Measurements from ENCODE around the gene HDC. TPM values are rescaled to one million over a fixed set of nuclear protein-coding genes. Genes with fewer than 3 reads are reported as not detected.

Gene HDC
- total RNA-seq, 2 donors from 2014 or later: 3.6 to 5.4 TPM

- intact Hi-C loops (cut with DNase I): no loop called here
- DNase-seq (ENCODE audit: low spot score): no peak
These were observed 8.2 kb downstream of the HDC start for GRCh38 chr15:50257332-50257731.

GRCh38 chr15:50256188-50257041 is 9.1 kb downstream of the HDC start:
- intact Hi-C loops (cut with DNase I): no loop called here
- no peak for DNase-seq (ENCODE audit: low spot score)

GRCh38 chr15:50252556-50252955 is 13.0 kb downstream of the HDC start:
- DNase-seq (ENCODE audit: low spot score): no peak
- intact Hi-C loops (cut with DNase I): no loop called here

GRCh38 chr15:50251638-50252182 is 13.8 kb downstream of the HDC start:
- intact Hi-C loops (cut with DNase I): no loop called here
- no peak for DNase-seq (ENCODE audit: low spot score)

GRCh38 chr15:50250760-50251394 is 14.6 kb downstream of the HDC start:
- intact Hi-C loops (cut with DNase I): no loop called here
- DNase-seq (ENCODE audit: low spot score): no peak

- DNase-seq (ENCODE audit: low spot score): no peak
- intact Hi-C loops (cut with DNase I): no loop called here
These were observed 15.8 kb downstream of the HDC start for GRCh38 chr15:50249704-50250103.

GRCh38 chr15:50248994-50249582 is 16.4 kb downstream of the HDC start:
- intact Hi-C loops (cut with DNase I): no loop called here

GRCh38 chr15:50247819-50248655 is 17.5 kb downstream of the HDC start:
- DNase-seq (ENCODE audit: low spot score): no peak
- intact Hi-C loops (cut with DNase I): no loop called here

More at GRCh38 chr15:50248994-50249582, 16.4 kb downstream of the HDC start:
- no peak for DNase-seq (ENCODE audit: low spot score)

- no peak for DNase-seq (ENCODE audit: low spot score)
- intact Hi-C loops (cut with DNase I): no loop called here
These were observed 18.9 kb downstream of the HDC start for GRCh38 chr15:50246631-50247030.

- DNase-seq (ENCODE audit: low spot score): no peak
- intact Hi-C loops (cut with DNase I): no loop called here
These were observed 20.4 kb downstream of the HDC start for GRCh38 chr15:50244959-50245624.

GRCh38 chr15:50244153-50244552 is 21.4 kb downstream of the HDC start:
- DNase-seq (ENCODE audit: low spot score): no peak
- intact Hi-C loops (cut with DNase I): no loop called here

GRCh38 chr15:50241684-50242450 is 23.7 kb downstream of the HDC start:
- no peak for DNase-seq (ENCODE audit: low spot score)
- intact Hi-C loops (cut with DNase I): no loop called here

GRCh38 chr15:50238255-50238654 is 27.3 kb downstream of the HDC start:
- intact Hi-C loops (cut with DNase I): no loop called here
- DNase-seq (ENCODE audit: low spot score): no peak

GRCh38 chr15:50236433-50236832 is 29.1 kb downstream of the HDC start:
- no peak for DNase-seq (ENCODE audit: low spot score)
- intact Hi-C loops (cut with DNase I): no loop called here

GRCh38 chr15:50235794-50236193 is 29.7 kb downstream of the HDC start:
- intact Hi-C loops (cut with DNase I): no loop called here
- DNase-seq (ENCODE audit: low spot score): no peak

GRCh38 chr15:50234764-50235163 is 30.8 kb downstream of the HDC start:
- intact Hi-C loops (cut with DNase I): no loop called here
- DNase-seq (ENCODE audit: low spot score): no peak

GRCh38 chr15:50233192-50233736 is 32.3 kb downstream of the HDC start:
- no peak for DNase-seq (ENCODE audit: low spot score)
- intact Hi-C loops (cut with DNase I): no loop called here

GRCh38 chr15:50232791-50233190 is 32.7 kb downstream of the HDC start:
- intact Hi-C loops (cut with DNase I): no loop called here
- DNase-seq (ENCODE audit: low spot score): no peak

Measured in posterior vena cava (tissue), 2 donors.